ENCODE data around the gene PDE4B. TPM values are rescaled to one million over a fixed set of nuclear protein-coding genes. Genes with fewer than 3 reads are reported as not detected.

PDE4B gene
- total RNA-seq, 3 donors from 2014 or later, result 8.0 to 207 (median 54.4) TPM

DNA sequence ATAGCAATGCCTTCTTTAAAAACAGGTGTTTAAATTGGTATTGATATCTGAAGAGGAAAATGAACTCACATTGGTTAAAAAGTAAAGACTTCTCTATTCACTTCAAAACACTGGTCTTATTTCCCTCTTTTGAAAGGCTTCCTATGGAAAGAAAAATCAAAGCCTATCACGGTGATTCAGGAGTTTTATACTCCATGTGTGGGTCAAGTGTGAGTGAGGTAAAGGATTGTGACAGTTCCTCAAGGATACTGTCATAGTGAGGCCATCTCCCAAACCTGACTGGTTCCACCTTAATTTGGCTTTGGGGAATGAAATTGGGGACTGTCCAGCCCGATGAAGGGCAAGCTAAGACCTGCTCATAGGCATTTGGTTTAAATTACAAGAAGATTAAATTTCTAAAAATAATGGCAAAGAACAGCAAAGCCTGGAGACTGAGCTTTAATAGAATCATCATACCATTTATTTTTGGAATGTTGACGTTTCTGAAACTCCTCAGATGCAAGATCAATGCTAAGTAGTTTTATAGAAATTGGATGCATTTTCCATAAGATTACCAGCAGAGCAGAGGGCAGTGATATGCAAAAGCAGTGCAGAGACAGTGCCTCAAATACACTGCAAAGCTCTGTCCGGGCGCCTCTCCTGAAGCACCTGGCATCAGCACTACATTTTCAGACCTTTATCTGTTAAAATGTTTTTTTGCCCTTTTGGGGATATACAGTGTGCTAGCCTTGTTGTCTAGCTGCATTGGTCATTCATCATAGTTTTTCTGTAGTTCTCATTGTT is 439.2 kb downstream of the PDE4B start:
- no peak for DNase-seq (ENCODE audit: low spot score in 2 of 2)
- no peaks in the 10 kb centered on the region for H3K36me3 ChIP-seq
- no peak overlapping the region for H3K4me3 ChIP-seq
- TF ChIP-seq POLR2AphosphoS5 (IDR thresholded peaks at IDR 0.05) (no peak), POLR2A (IDR thresholded peaks at IDR 0.05) (no peak)
- TF ChIP-seq, protein P1, sequence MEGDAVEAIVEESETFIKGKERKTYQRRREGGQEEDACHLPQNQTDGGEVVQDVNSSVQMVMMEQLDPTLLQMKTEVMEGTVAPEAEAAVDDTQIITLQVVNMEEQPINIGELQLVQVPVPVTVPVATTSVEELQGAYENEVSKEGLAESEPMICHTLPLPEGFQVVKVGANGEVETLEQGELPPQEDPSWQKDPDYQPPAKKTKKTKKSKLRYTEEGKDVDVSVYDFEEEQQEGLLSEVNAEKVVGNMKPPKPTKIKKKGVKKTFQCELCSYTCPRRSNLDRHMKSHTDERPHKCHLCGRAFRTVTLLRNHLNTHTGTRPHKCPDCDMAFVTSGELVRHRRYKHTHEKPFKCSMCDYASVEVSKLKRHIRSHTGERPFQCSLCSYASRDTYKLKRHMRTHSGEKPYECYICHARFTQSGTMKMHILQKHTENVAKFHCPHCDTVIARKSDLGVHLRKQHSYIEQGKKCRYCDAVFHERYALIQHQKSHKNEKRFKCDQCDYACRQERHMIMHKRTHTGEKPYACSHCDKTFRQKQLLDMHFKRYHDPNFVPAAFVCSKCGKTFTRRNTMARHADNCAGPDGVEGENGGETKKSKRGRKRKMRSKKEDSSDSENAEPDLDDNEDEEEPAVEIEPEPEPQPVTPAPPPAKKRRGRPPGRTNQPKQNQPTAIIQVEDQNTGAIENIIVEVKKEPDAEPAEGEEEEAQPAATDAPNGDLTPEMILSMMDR (IDR thresholded peaks at IDR 0.05), result no peak
- H3K9me3 ChIP-seq, result no peaks in the 10 kb centered on the region
- peak overlapping the region; percentile 25 to 65 for H3K27ac ChIP-seq
- H3K4me1 ChIP-seq, result no peaks in the 10 kb centered on the region
- intact Hi-C loops (cut with DNase I; ENCODE audit: low total_unique reads), result no loop called here
- H3K27me3 ChIP-seq, result no peaks in the 10 kb centered on the region

DNA sequence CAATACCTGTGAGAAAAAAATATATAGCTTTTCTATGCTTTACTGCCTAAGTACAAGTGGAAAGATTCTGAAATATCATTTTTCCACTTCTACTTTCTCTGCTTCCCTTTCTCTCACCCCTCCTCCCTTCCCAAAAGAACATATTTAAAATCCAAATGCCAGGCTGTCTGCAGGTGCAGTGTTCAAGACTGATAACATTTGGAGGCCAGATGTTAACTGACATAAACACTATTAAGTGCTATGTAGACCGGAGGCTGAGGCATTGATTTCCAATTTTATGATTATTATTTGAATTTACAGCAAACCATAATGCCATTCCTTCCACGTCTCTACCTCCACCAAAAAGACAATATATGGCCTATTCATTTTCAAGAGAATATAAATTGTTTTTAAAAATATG is 444.3 kb downstream of the PDE4B start:
- H3K27ac ChIP-seq, result no peak overlapping the region
- H3K36me3 ChIP-seq, result no peaks in the 10 kb centered on the region
- H3K27me3 ChIP-seq, result no peaks in the 10 kb centered on the region
- intact Hi-C loops (cut with DNase I; ENCODE audit: low total_unique reads), result no loop called here
- TF ChIP-seq, protein P1 (IDR thresholded peaks at IDR 0.05), result no peak
- TF ChIP-seq POLR2A (IDR thresholded peaks at IDR 0.05), result no peak
- no peak for TF ChIP-seq POLR2AphosphoS5 (IDR thresholded peaks at IDR 0.05)
- DNase-seq (ENCODE audit: low spot score in 2 of 2), result no peak
- no peaks in the 10 kb centered on the region for H3K4me1 ChIP-seq
- H3K4me3 ChIP-seq, result no peak overlapping the region
- no peaks in the 10 kb centered on the region for H3K9me3 ChIP-seq

DNA sequence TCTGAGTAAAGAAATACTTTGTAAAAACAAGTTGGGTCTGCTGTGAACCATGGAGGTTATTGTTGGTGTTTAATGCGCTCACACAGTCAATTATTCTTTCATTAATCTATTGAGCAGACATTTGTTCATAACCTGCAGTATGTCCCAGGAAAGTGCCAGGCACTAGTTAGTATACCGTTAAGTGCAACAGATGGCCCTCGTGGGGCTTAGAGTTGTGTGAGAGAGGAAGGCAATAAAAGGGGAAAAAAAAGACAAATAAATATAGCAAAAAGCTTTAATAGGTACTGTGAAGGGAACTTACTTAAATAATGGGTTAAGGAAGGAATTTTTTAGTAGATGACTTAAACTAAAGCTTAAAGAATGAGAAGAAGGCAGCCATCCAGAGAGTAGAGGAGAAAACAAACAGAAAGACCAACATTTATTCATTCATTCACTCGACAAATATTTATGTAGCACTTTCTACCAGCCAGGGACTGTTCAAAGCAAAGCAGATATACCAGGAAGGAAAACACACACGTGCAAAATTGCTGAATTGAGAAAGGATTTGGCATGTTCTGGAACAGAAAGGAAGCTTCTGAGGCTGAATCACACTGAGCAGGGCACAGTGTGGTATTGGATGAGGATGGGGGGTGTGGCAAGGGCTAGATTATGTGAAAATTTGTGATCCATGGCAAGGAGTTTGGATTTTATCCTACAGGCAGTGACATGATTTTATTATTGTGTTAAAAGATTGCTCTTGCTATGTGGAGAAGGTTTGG is 445.2 kb downstream of the PDE4B start:
- Histone ChIP-seq H3K4me3 (no peak overlapping the region), H3K27me3 (no peaks in the 10 kb centered on the region), H3K9me3 (no peaks in the 10 kb centered on the region), H3K4me1 (no peaks in the 10 kb centered on the region), H3K36me3 (no peaks in the 10 kb centered on the region), H3K27ac (peak overlapping the region in 1 of 2 donors; percentile 6)
- intact Hi-C loops (cut with DNase I; ENCODE audit: low total_unique reads), result no loop called here
- TF ChIP-seq, protein P1 (IDR thresholded peaks at IDR 0.05), result no peak
- TF ChIP-seq POLR2A (IDR thresholded peaks at IDR 0.05) (no peak), POLR2AphosphoS5 (IDR thresholded peaks at IDR 0.05) (no peak)
- DNase-seq (ENCODE audit: low spot score in 2 of 2), result no peak

DNA sequence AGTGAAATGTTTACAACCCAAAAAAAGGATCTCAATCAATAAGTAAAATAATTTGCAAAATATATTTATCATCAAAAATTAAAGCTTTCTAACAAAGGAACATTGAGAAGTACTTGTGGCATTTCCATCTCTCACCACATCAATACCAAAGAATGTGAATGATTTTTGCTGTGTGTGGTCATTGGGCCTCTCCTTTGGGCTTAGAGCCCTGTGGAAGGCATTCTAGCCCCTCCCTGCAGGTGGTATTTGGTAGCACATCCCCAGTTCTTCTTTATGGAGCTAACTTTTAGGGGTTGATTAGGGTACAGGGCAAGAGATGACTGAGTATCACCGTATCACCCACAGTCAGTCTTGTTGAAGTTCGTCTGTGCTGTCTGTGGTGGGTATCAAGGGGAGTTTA is 447.1 kb downstream of the PDE4B start:
- no peaks in the 10 kb centered on the region for H3K36me3 ChIP-seq
- no peak for DNase-seq (ENCODE audit: low spot score in 2 of 2)
- H3K9me3 ChIP-seq, result no peaks in the 10 kb centered on the region
- H3K27ac ChIP-seq, result no peak overlapping the region
- no peaks in the 10 kb centered on the region for H3K27me3 ChIP-seq
- no peak overlapping the region for H3K4me3 ChIP-seq
- H3K4me1 ChIP-seq, result peaks cover 0 to 3% of the 10 kb centered on the region in 2 donors
- no peak for TF ChIP-seq POLR2A (IDR thresholded peaks at IDR 0.05)
- TF ChIP-seq, protein P1 (IDR thresholded peaks at IDR 0.05), result no peak
- no peak for TF ChIP-seq POLR2AphosphoS5 (IDR thresholded peaks at IDR 0.05)
- intact Hi-C loops (cut with DNase I; ENCODE audit: low total_unique reads), result loop anchor here (5.0 kb wide), 1 partner anchor 207 kb away; no protein-coding TSS in a partner anchor
